Fibroblast of villous mesenchyme (primary cell): ENCODE results near the gene SUGP1. TPM values are rescaled to one million over a fixed set of nuclear protein-coding genes. Genes with fewer than 3 reads are reported as not detected.

Experiments
- DNase-seq: peaks from one replicate; pipeline ENCODE4 v3.0.0-alpha.2; 2010; ENCODE audit warnings: low read depth
- H3K4me3 ChIP-seq: 2 replicates; pipeline ENCODE4 v1.5.1; 2011; ENCODE audit warnings: low read depth, mild to moderate bottlenecking, low read length
- CTCF ChIP-seq: IDR thresholded peaks from 2 replicates; pipeline ENCODE4 v1.5.1; 2012; ENCODE audit warnings: low read depth, mild to moderate bottlenecking, low read length; ENCODE audit not compliant: insufficient read depth
- total RNA-seq: library from RNA; depleted of rRNA; stranded (reverse); fragments of >200 nt; gene quantifications from 2 replicates; pipeline ENCODE4 v1.2.3, GENCODE V29; 2012

SUGP1 gene
- total RNA-seq, 1 donor = 22.5 TPM

- H3K4me3 ChIP-seq = peak overlapping the region; percentile 87
- DNase-seq = no peak
- no peak for TF ChIP-seq CTCF
Measured at GRCh38 chr19:19319732-19320360, 463 bp downstream of the SUGP1 start.

- no peak for DNase-seq
- H3K4me3 ChIP-seq = no peak overlapping the region
- TF ChIP-seq CTCF = no peak
Measured at GRCh38 chr19:19316082-19316481, 4.2 kb downstream of the SUGP1 start.

GRCh38 chr19:19315444-19315843 lies 4.9 kb downstream of the SUGP1 start:
- no peak for TF ChIP-seq CTCF
- DNase-seq = no peak
- no peak overlapping the region for H3K4me3 ChIP-seq

- TF ChIP-seq CTCF = no peak
- H3K4me3 ChIP-seq = no peak overlapping the region
- DNase-seq = no peak
Measured at GRCh38 chr19:19308373-19308772, 11.9 kb downstream of the SUGP1 start.

GRCh38 chr19:19306191-19306590 lies 14.1 kb downstream of the SUGP1 start:
- H3K4me3 ChIP-seq = no peak overlapping the region
- TF ChIP-seq CTCF = no peak
- DNase-seq = no peak

- no peak for DNase-seq
- H3K4me3 ChIP-seq = no peak overlapping the region
- TF ChIP-seq CTCF = no peak
Measured at GRCh38 chr19:19305696-19306095, 14.6 kb downstream of the SUGP1 start.

- no peak for TF ChIP-seq CTCF
- DNase-seq = no peak
Measured at GRCh38 chr19:19305066-19305465, 15.2 kb downstream of the SUGP1 start.

More at GRCh38 chr19:19305066-19305465, 15.2 kb downstream of the SUGP1 start:
- H3K4me3 ChIP-seq = no peak overlapping the region
